HTR-8/SVneo (cell line): ENCODE data around the gene DENND1B.
A peak's percentile ranks its signal among the peaks of the same experiment; 100 is the strongest.
"Not testable (repeated sequence)": the region's sequence is repeated elsewhere in the genome, so short reads cannot be mapped to it uniquely, and the experiment has no call there.

Source experiments
- DNase-seq: peaks from one replicate; pipeline ENCODE4 v3.0.0; 2011; ENCODE audit warnings: low spot score, mixed read lengths; ENCODE audit not compliant: insufficient read length
- FAIRE-seq: peaks from 2 replicates; lab custom pipeline; 2011; peaks lifted over from hg19 to GRCh38; lab: Jason Lieb, UNC

DENND1B gene

DNA sequence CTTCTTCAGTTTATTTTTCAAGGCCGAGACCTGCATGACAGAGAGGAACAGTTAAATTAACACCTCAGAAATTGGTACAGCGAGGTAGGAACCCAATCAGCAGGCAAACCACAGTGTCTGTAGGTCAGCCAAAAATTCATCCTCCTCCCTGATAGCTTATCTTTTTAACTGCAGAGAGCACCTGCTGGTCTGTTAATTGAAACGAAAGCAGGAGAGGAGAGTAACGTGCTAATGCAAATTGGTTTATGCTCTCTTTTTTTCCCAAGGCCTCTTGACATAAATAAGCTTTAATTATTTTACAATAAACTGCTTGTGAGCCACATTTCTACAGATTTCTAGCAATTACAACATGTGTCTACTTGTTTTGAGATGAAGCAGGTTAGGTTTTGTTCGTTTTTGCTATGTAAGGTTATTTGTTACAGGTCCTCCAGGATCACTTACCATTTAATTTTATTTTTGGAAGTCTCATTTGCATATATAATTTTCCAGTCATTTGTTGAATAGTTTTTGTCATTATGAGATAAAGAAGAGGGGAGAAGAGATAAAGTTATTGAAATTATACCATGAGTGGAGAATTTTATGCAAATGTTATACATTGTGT, 179.9 kb downstream of the DENND1B start:
- no peak for DNase-seq
- FAIRE-seq = no peak

GRCh38 chr1:197590687-197591086, 184.6 kb downstream of the DENND1B start:
- no peak for FAIRE-seq

GRCh38 chr1:197585809-197586208, 189.5 kb downstream of the DENND1B start:
- no peak for FAIRE-seq

More at GRCh38 chr1:197590687-197591086, 184.6 kb downstream of the DENND1B start:
- DNase-seq = no peak

GRCh38 chr1:197577580-197577979, 197.7 kb downstream of the DENND1B start:
- no peak for FAIRE-seq
- DNase-seq = no peak

More at GRCh38 chr1:197585809-197586208, 189.5 kb downstream of the DENND1B start:
- no peak for DNase-seq

DNA sequence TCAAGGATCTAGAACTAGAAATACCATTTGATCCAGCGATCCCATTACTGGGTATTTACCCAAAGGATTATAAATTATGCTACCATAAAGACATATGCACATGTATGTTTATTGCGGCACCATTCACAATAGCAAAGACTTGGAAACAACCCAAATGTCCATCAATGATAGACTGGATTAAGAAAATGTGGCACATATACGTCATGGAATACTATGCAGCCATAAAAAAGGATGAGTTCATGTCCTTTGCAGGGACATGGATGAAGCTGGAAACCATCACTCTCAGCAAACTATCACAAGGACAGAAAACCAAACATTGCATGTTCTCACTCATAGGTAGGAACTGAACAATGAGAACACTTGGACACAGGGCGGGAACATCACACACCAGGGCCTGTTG, 199.7 kb downstream of the DENND1B start:
- DNase-seq, FAIRE-seq: not testable (repeated sequence)

DNA sequence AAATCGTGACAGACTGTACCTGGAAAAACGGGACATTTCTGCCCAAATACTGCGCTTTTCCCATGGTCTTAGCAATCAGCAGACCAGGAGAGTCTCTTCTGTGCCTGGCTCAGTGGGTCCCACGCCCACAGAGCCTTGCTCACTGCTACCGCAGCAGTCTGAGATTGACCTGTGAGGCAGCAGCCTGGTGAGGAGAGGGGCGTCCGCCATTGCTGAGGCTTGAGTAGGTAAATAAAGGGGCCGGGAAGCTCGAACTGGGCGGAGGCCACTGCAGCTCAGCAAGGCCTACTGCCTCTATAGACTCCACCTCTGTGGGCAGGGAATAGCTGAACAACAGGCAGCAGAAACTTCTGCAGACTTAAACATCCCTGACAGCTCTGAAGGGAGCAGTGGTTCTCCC, 203.1 kb downstream of the DENND1B start:
- FAIRE-seq (no peak), DNase-seq (no peak)

DNA sequence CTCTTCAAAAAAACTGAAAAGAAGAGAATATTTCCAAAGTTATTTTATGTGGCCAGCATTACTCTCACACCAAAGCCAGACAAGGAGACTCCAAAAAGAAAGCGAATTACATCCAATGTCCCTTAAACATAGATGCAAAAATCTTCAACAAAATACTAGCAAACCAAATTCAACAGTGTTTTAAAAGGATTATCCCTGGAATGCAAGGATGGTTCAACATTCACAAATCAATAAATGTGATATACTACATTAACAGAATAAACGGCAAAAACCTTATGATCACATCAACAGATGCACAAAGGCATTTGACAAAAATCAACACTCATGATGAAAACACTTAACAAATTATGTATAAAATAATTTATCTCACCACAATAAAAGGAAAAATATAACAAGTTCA, 207.8 kb downstream of the DENND1B start:
- FAIRE-seq = no peak

DNA sequence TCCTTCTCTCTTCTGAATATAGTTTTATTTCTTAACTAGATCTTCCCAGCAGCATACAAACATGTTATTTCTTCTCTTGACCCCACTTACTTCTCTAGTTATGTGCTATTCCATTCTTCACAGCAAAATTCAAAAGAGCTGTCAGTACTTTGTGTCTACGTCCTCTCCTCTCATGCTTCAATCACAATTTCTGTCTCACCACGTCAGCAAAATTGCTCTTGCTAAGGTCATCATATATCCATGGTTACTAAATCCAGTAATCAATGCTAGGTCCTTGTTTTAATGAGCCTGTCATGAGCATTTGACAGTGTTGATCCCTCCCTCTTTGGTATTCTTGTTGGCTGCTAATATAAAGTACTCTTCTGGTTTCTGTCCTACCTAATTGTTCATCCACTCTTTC, 214.2 kb downstream of the DENND1B start:
- no peak for DNase-seq
- FAIRE-seq = no peak

More for the DNA sequence above, 207.8 kb downstream of the DENND1B start:
- no peak for DNase-seq

- no peak for FAIRE-seq
- DNase-seq = no peak
These were observed 215.6 kb downstream of the DENND1B start for GRCh38 chr1:197559655-197560054.

DNA sequence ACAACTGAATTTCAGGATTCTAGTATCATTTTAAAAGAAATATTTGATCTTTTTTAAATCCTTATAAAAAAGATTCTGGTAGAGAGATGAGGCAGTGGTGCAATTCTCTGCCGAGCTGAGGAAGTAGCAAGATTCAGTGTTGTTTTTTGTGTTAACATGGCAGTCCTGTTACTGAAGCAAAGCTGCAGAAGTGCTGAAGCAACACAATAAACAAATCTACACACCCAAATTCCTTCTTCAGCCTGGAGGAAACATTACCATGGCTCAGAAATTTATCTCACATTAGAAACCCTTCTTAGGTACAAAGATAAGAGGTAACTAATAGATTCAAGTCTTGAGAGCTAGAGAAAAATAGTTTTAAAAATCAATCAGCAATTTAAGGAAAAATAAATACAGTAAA, 216.0 kb downstream of the DENND1B start:
- DNase-seq (no peak), FAIRE-seq (no peak)

GRCh38 chr1:197557302-197557701, 218.0 kb downstream of the DENND1B start:
- DNase-seq (no peak), FAIRE-seq (no peak)

GRCh38 chr1:197553281-197553680, 222.0 kb downstream of the DENND1B start:
- no peak for FAIRE-seq
- no peak for DNase-seq

DNA sequence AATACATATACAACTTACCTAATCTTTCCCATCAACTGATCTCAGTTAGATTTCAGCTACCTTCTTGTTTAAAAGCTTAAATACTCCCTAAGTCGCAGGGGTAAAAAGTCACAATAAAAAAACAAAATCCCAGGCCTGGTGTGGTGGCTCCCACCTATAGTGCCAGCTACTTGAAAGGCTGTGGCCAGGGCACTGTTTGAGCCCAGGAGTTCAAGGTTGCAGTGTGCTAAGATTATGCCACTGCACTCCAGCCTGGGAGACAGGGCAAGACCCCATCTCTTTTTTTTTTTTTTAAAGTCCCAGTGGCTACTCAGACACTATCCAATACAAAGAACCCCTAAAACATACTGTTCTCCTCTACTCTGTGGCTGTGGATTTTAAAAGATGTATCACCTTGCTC, 228.3 kb downstream of the DENND1B start:
- FAIRE-seq = no peak

DNA sequence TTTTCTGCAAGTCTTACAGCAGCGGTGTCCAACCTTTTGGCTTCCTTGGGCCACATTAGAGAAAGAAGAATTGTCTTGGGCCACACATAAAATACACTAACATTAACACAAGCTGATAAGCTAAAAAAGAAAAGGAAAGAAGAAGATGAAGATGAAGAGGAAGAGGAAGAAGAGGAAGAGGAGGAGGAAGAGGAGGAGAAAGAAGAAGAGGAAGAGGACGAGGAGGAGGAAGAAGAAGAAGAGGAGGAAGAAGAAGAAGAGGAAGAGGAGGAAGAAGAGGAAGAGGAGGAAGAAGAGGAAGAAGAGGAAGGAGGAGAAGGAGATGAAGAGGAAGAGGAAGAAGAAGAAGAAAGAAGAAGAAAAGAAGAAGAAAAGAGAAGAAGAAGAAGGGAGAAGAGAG, 230.7 kb downstream of the DENND1B start:
- FAIRE-seq = no peak
- DNase-seq = no peak

More for the DNA sequence above, 228.3 kb downstream of the DENND1B start:
- DNase-seq = no peak

DNA sequence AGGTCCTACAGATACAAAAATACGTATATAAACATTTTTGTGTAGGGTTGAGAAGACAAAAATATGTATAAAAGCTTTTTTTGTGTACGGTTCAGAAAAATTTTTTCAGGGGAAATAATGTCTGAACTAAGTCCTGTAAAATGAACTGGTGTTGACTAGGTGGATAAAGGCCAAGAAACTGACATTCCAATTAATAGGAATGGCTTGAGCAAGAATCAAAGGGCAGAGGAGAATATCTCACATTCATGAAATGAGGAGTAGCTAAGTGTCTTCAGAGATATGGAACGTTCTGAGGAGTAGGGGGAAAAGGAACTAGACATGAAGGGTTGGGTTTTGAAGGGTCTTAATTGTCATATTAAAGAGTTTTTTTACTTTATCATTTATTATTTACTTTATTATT, 231.2 kb downstream of the DENND1B start:
- FAIRE-seq = no peak
- no peak for DNase-seq

- no peak for FAIRE-seq
- no peak for DNase-seq
These were observed 233.9 kb downstream of the DENND1B start for GRCh38 chr1:197541411-197541810.

- no peak for FAIRE-seq
- peak; percentile 6 for DNase-seq
These were observed 248.4 kb downstream of the DENND1B start for GRCh38 chr1:197526736-197527371.

DNA sequence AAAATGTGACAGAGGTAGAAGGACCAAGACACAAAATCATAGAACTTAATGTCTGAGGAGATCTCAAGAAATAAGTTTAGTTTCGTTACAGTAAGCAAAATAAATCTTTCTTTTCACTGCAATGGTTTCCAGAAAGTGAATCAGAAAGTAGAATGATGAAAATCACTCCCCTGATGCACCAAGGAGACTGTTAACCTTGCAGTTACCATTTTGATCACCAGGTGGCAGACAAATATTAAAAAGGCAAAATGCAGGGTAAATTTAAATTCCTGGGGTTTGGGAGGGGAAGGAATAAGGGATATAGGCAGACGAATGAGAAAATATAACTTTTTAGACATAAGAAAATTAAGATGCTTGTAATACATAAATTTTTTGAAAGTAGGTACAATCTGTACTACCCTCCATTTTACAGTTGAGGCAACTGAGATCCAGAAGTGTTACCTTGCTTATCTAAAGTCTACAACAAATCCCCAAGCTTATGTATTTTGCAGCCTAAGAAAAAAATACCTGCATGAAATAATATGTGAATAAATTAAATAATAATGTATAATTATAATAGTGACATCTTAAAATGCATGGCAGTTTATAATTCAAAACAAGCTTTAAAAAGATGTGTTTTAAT, 254.1 kb downstream of the DENND1B start:
- DNase-seq = peak; percentile 9
- no peak for FAIRE-seq

DNA sequence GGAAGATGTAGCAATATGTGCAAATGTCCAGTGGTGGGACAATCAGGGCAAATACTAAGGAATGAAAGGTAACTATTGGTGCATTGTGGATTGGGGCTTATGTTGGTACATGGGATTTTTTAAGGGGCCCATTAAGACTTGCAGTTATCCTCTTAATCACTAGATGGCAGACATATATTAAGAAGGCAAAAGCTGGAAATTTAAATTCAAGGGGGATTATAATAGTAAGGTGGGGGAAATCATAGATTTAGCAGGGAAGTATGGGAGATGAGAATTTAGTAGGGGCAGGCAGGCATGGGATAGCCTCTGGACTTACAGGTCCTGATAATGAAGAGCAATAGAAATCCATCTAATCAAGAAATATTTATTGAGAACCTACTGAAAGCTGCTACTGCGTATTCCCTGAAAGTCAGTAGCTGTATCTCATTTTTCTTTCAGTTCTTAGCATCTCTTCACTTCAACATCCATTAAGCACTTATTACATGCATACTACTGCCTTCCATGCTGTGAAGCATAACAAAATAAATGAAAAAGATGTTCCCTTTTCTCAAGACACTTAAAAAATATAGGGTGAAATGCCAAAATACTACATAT, 255.4 kb downstream of the DENND1B start:
- FAIRE-seq (no peak), DNase-seq (no peak)

DNA sequence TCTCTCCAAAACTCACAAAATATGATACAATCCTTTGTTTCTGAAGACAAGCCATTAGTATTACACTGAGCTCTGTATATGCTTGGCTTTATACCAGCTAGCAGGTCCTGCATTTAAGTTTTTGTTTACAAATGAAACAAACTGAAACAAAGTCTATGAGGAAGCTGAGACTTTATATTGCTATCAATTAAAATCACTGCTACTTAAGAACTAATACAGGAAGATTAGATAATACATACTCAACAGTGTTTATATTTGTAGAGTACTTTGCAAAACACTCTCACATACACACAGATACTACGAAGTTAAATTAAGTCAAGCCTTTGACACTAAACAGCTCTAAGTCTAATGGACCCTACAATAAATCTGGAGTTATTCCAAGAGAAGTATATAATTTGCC, 259.9 kb downstream of the DENND1B start:
- FAIRE-seq = no peak

GRCh38 chr1:197510691-197511378, 264.4 kb downstream of the DENND1B start:
- FAIRE-seq = no peak
- DNase-seq = no peak

More for the DNA sequence above, 259.9 kb downstream of the DENND1B start:
- DNase-seq = no peak
